Stimulated activated CD4-positive, alpha-beta T cell treated with anti-CD3 and anti-CD28 coated beads, Interleukin-2, amount 100 ng/mL, for 48 hours (primary cell): ENCODE results near the gene CCR2.

Experiments used
- DNase-seq, 2 donors: peaks; one replicate each; pipeline ENCODE4 v3.0.0-alpha.2; 2020

CCR2 gene

GRCh38 chr3:46405301-46406019 lies 51.5 kb downstream of the CCR2 start:
- no peak for DNase-seq

- no peak for DNase-seq
Observed at GRCh38 chr3:46406443-46406787, 52.5 kb downstream of the CCR2 start.

GRCh38 chr3:46406788-46407611 lies 53.1 kb downstream of the CCR2 start, which contains the start of the genes CCR5AS and CCRL2:
Gene CCR5AS, minus strand, starts transcription at chr3:46407066.
Gene CCRL2, plus strand, starts transcription at chr3:46407259. Its CDS starts 821 bp downstream, at chr3:46408080.
- DNase-seq: peak; percentile 17 to 24

- DNase-seq: no peak
Observed at GRCh38 chr3:46407970-46408369, 54.1 kb downstream of the CCR2 start.

- no peak for DNase-seq
Observed at GRCh38 chr3:46408853-46409252, 54.9 kb downstream of the CCR2 start.

GRCh38 chr3:46409739-46410489 lies 56.0 kb downstream of the CCR2 start:
- DNase-seq: no peak
